Skeletal muscle satellite cell (primary cell): Measurements from ENCODE around the gene SDSL.

Source experiments
- H3K27me3 ChIP-seq: 2 replicates; pipeline ENCODE4 v1.7.0; 2013; ENCODE audit warnings: low read length; ENCODE audit not compliant: control insufficient read depth, insufficient read depth
- H3K36me3 ChIP-seq: 2 replicates; pipeline ENCODE4 v1.7.0; 2013; ENCODE audit warnings: mild to moderate bottlenecking, control low read depth, low read length; ENCODE audit not compliant: insufficient read depth
- H3K4me1 ChIP-seq: 2 replicates; pipeline ENCODE4 v1.7.0; 2013; ENCODE audit warnings: low read length; ENCODE audit not compliant: control insufficient read depth, insufficient read depth
- H3K4me2 ChIP-seq: 2 replicates; pipeline ENCODE4 v1.7.0; 2013; ENCODE audit warnings: mild to moderate bottlenecking, low read length
- H3K4me3 ChIP-seq: 2 replicates; pipeline ENCODE4 v1.7.0; 2013; ENCODE audit warnings: low read length
- H3K9ac ChIP-seq: 2 replicates; pipeline ENCODE4 v1.7.0; 2013; ENCODE audit warnings: mild to moderate bottlenecking, low read depth, low read length, moderate library complexity
- H3K9me3 ChIP-seq: replicated peaks from 2 replicates; pipeline ENCODE4 v1.7.0; 2013; ENCODE audit warnings: mild to moderate bottlenecking, control low read depth, low read length

SDSL gene

GRCh38 chr12:113398346-113399290, 23.6 kb upstream of the SDSL start:
- H3K9ac ChIP-seq = no peak overlapping the region
- no peak overlapping the region for H3K4me3 ChIP-seq
- no peaks in the 10 kb centered on the region for H3K9me3 ChIP-seq
- H3K27me3 ChIP-seq = peaks cover 19% of the 10 kb centered on the region
- no peaks in the 10 kb centered on the region for H3K36me3 ChIP-seq
- H3K4me1 ChIP-seq = no peaks in the 10 kb centered on the region
- H3K4me2 ChIP-seq = no peak overlapping the region

GRCh38 chr12:113399490-113399889, 22.7 kb upstream of the SDSL start:
- H3K36me3 ChIP-seq = no peaks in the 10 kb centered on the region
- no peaks in the 10 kb centered on the region for H3K4me1 ChIP-seq
- no peak overlapping the region for H3K4me3 ChIP-seq
- H3K4me2 ChIP-seq = no peak overlapping the region
- no peak overlapping the region for H3K9ac ChIP-seq
- H3K27me3 ChIP-seq = peaks cover 19% of the 10 kb centered on the region
- H3K9me3 ChIP-seq = no peaks in the 10 kb centered on the region

- H3K27me3 ChIP-seq = peaks cover 19% of the 10 kb centered on the region
- no peaks in the 10 kb centered on the region for H3K4me1 ChIP-seq
- H3K9me3 ChIP-seq = no peaks in the 10 kb centered on the region
- no peak overlapping the region for H3K4me3 ChIP-seq
- H3K4me2 ChIP-seq = no peak overlapping the region
- H3K36me3 ChIP-seq = no peaks in the 10 kb centered on the region
- H3K9ac ChIP-seq = no peak overlapping the region
Measured at GRCh38 chr12:113400362-113400761, 21.8 kb upstream of the SDSL start.

- peaks cover 19% of the 10 kb centered on the region for H3K27me3 ChIP-seq
- H3K9me3 ChIP-seq = no peaks in the 10 kb centered on the region
Measured at GRCh38 chr12:113401066-113402000, 20.8 kb upstream of the SDSL start.

GRCh38 chr12:113402586-113403260, 19.5 kb upstream of the SDSL start:
- Histone ChIP-seq H3K27me3 (peaks cover 9% of the 10 kb centered on the region), H3K9me3 (no peaks in the 10 kb centered on the region), H3K4me2 (no peak overlapping the region), H3K4me3 (no peak overlapping the region), H3K36me3 (no peaks in the 10 kb centered on the region), H3K9ac (no peak overlapping the region), H3K4me1 (peaks cover 1% of the 10 kb centered on the region)

More at GRCh38 chr12:113401066-113402000, 20.8 kb upstream of the SDSL start:
- Histone ChIP-seq H3K4me2 (no peak overlapping the region), H3K36me3 (no peaks in the 10 kb centered on the region), H3K4me3 (no peak overlapping the region), H3K9ac (no peak overlapping the region), H3K4me1 (no peaks in the 10 kb centered on the region)

GRCh38 chr12:113403435-113404415, 18.5 kb upstream of the SDSL start, which contains the start of gene SDS:
Gene SDS, minus strand, starts transcription at chr12:113403887. Its CDS starts 4,179 bp downstream, at chr12:113399708.
- Histone ChIP-seq H3K4me2 (no peak within 1 kb of the TSS), H3K27me3 (peaks cover 7% of the 10 kb centered on the region)

GRCh38 chr12:113405694-113406093, 16.5 kb upstream of the SDSL start:
- Histone ChIP-seq H3K4me2 (no peak overlapping the region), H3K9me3 (no peaks in the 10 kb centered on the region), H3K36me3 (no peaks in the 10 kb centered on the region), H3K9ac (no peak overlapping the region), H3K4me3 (no peak overlapping the region), H3K27me3 (peaks cover 16% of the 10 kb centered on the region), H3K4me1 (peaks cover 7% of the 10 kb centered on the region)

More at GRCh38 chr12:113403435-113404415, 18.5 kb upstream of the SDSL start, which contains the start of gene SDS:
- no peaks in the 10 kb centered on the region for H3K36me3 ChIP-seq
- no peak within 1 kb of the TSS for H3K4me3 ChIP-seq
- no peak within 1 kb of the TSS for H3K9ac ChIP-seq
- H3K9me3 ChIP-seq = no peaks in the 10 kb centered on the region
- H3K4me1 ChIP-seq = peaks cover 7% of the 10 kb centered on the region

GRCh38 chr12:113407931-113408600, 14.1 kb upstream of the SDSL start:
- Histone ChIP-seq H3K9ac (no peak overlapping the region), H3K4me2 (no peak overlapping the region), H3K4me3 (no peak overlapping the region), H3K9me3 (no peaks in the 10 kb centered on the region), H3K4me1 (peaks cover 7% of the 10 kb centered on the region), H3K36me3 (no peaks in the 10 kb centered on the region), H3K27me3 (peaks cover 14% of the 10 kb centered on the region)

GRCh38 chr12:113408756-113409298, 13.4 kb upstream of the SDSL start:
- Histone ChIP-seq H3K9me3 (no peaks in the 10 kb centered on the region), H3K9ac (no peak overlapping the region), H3K4me2 (no peak overlapping the region), H3K36me3 (no peaks in the 10 kb centered on the region), H3K27me3 (peaks cover 16% of the 10 kb centered on the region), H3K4me1 (peaks cover 7% of the 10 kb centered on the region), H3K4me3 (no peak overlapping the region)
